GM19324 (cell line): ENCODE measurements around the gene TMPRSS2.
"Not testable (repeated sequence)": the region's sequence is repeated elsewhere in the genome, so short reads cannot be mapped to it uniquely, and the experiment has no call there.

Experiments used
- ATAC-seq: cut with Tn5 transposase; IDR thresholded peaks from one replicate; pipeline ENCODE4 v1.9.1; 2021; ENCODE audit warnings: mild to moderate bottlenecking, moderate library complexity; ENCODE audit not compliant: unreplicated experiment, low FRiP score

Gene TMPRSS2

GRCh38 chr21:41429925-41430491, 78.0 kb downstream of the TMPRSS2 start:
- ATAC-seq: no peak

GRCh38 chr21:41429305-41429704, 78.7 kb downstream of the TMPRSS2 start:
- no peak for ATAC-seq

GRCh38 chr21:41428847-41429246, 79.1 kb downstream of the TMPRSS2 start:
- ATAC-seq: no peak

GRCh38 chr21:41428311-41428710, 79.6 kb downstream of the TMPRSS2 start:
- ATAC-seq: no peak

GRCh38 chr21:41427556-41427955, 80.4 kb downstream of the TMPRSS2 start:
- ATAC-seq: no peak

- ATAC-seq: no peak
These were observed 81.1 kb downstream of the TMPRSS2 start for GRCh38 chr21:41426676-41427404.

GRCh38 chr21:41425954-41426675, 81.8 kb downstream of the TMPRSS2 start, which contains the start of gene MX1:
Gene MX1, plus strand, starts transcription at chr21:41426239. Its CDS starts 5,832 bp downstream, at chr21:41432071.
- ATAC-seq: peak; percentile 81

- ATAC-seq: no peak
These were observed 82.4 kb downstream of the TMPRSS2 start for GRCh38 chr21:41425588-41425953.

GRCh38 chr21:41423305-41423636, 84.7 kb downstream of the TMPRSS2 start:
- not testable (repeated sequence) for ATAC-seq

GRCh38 chr21:41422546-41423304, 85.2 kb downstream of the TMPRSS2 start:
- no peak for ATAC-seq

GRCh38 chr21:41420998-41421397, 87.0 kb downstream of the TMPRSS2 start:
- not testable (repeated sequence) for ATAC-seq

- ATAC-seq: peak; percentile 76
These were observed 87.8 kb downstream of the TMPRSS2 start for GRCh38 chr21:41419921-41420862.

- ATAC-seq: no peak
These were observed 88.8 kb downstream of the TMPRSS2 start for GRCh38 chr21:41418956-41419680.

- ATAC-seq: no peak
These were observed 89.6 kb downstream of the TMPRSS2 start for GRCh38 chr21:41418393-41418792.

GRCh38 chr21:41417505-41417904, 90.5 kb downstream of the TMPRSS2 start:
- ATAC-seq: not testable (repeated sequence)
